ENCODE measurements around the gene ITGAE.

Gene ITGAE

GRCh38 chr17:3800362-3801271 is at the start of gene ITGAE:
TSS of gene ITGAE (minus strand) at chr17:3801188. CDS start at chr17:3801144, 44 bp downstream.
- TF ChIP-seq GATA2 (IDR thresholded peaks at IDR 0.05; ENCODE audit: low read depth, low read length) (no peak), GATA3 (IDR thresholded peaks at IDR 0.05; ENCODE audit: low read depth, low read length) (no peak)

GRCh38 chr17:3848229-3848835 is 47.3 kb upstream of the ITGAE start:
- no peak for TF ChIP-seq GATA3 (IDR thresholded peaks at IDR 0.05; ENCODE audit: low read depth, low read length)
- no peak for TF ChIP-seq GATA2 (IDR thresholded peaks at IDR 0.05; ENCODE audit: low read depth, low read length)

- TF ChIP-seq GATA3 (IDR thresholded peaks at IDR 0.05; ENCODE audit: low read depth, low read length) = no peak
- TF ChIP-seq GATA2 (IDR thresholded peaks at IDR 0.05; ENCODE audit: low read depth, low read length) = no peak
These were observed 46.2 kb upstream of the ITGAE start for GRCh38 chr17:3847165-3847670.

GRCh38 chr17:3846437-3847164 is 45.6 kb upstream of the ITGAE start:
- TF ChIP-seq GATA2 (IDR thresholded peaks at IDR 0.05; ENCODE audit: low read depth, low read length) = no peak
- no peak for TF ChIP-seq GATA3 (IDR thresholded peaks at IDR 0.05; ENCODE audit: low read depth, low read length)

- no peak for TF ChIP-seq GATA2 (IDR thresholded peaks at IDR 0.05; ENCODE audit: low read depth, low read length)
These were observed 44.8 kb upstream of the ITGAE start, which contains the start of gene NCBP3 for GRCh38 chr17:3845621-3846436. TSS of gene NCBP3 (minus strand) at chr17:3846246. CDS start at chr17:3846223, 23 bp downstream.

- TF ChIP-seq GATA2 (IDR thresholded peaks at IDR 0.05; ENCODE audit: low read depth, low read length) (no peak), GATA3 (IDR thresholded peaks at IDR 0.05; ENCODE audit: low read depth, low read length) (no peak)
These were observed 44.3 kb upstream of the ITGAE start for GRCh38 chr17:3845291-3845620.

GRCh38 chr17:3843935-3844516 is 43.0 kb upstream of the ITGAE start:
- no peak for TF ChIP-seq GATA3 (IDR thresholded peaks at IDR 0.05; ENCODE audit: low read depth, low read length)
- TF ChIP-seq GATA2 (IDR thresholded peaks at IDR 0.05; ENCODE audit: low read depth, low read length) = no peak

- TF ChIP-seq GATA2 (IDR thresholded peaks at IDR 0.05; ENCODE audit: low read depth, low read length) (no peak), GATA3 (IDR thresholded peaks at IDR 0.05; ENCODE audit: low read depth, low read length) (no peak)
These were observed 37.2 kb upstream of the ITGAE start for GRCh38 chr17:3838206-3838605.

- no peak for TF ChIP-seq GATA2 (IDR thresholded peaks at IDR 0.05; ENCODE audit: low read depth, low read length)
- TF ChIP-seq GATA3 (IDR thresholded peaks at IDR 0.05; ENCODE audit: low read depth, low read length) = no peak
These were observed 35.6 kb upstream of the ITGAE start for GRCh38 chr17:3836551-3836950.

- TF ChIP-seq GATA2 (IDR thresholded peaks at IDR 0.05; ENCODE audit: low read depth, low read length) (no peak), GATA3 (IDR thresholded peaks at IDR 0.05; ENCODE audit: low read depth, low read length) (no peak)
These were observed 34.6 kb upstream of the ITGAE start for GRCh38 chr17:3835410-3836229.

GRCh38 chr17:3834811-3835210 is 33.8 kb upstream of the ITGAE start:
- TF ChIP-seq GATA2 (IDR thresholded peaks at IDR 0.05; ENCODE audit: low read depth, low read length) = no peak
- TF ChIP-seq GATA3 (IDR thresholded peaks at IDR 0.05; ENCODE audit: low read depth, low read length) = no peak

- no peak for TF ChIP-seq GATA2 (IDR thresholded peaks at IDR 0.05; ENCODE audit: low read depth, low read length)
- no peak for TF ChIP-seq GATA3 (IDR thresholded peaks at IDR 0.05; ENCODE audit: low read depth, low read length)
These were observed 27.9 kb upstream of the ITGAE start for GRCh38 chr17:3828852-3829232.
